ENCODE results near the gene DYNAP. TPM values are rescaled to one million over a fixed set of nuclear protein-coding genes. Genes with fewer than 3 reads are reported as not detected.

DYNAP gene, protein sequence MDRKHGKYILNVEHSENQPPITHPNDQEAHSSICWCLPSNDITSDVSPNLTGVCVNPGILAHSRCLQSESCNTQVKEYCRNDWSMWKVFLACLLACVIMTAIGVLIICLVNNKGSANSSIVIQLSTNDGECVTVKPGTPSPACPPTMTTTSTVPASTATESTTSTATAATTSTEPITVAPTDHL
- total RNA-seq: not detected in 2 replicates

DNA sequence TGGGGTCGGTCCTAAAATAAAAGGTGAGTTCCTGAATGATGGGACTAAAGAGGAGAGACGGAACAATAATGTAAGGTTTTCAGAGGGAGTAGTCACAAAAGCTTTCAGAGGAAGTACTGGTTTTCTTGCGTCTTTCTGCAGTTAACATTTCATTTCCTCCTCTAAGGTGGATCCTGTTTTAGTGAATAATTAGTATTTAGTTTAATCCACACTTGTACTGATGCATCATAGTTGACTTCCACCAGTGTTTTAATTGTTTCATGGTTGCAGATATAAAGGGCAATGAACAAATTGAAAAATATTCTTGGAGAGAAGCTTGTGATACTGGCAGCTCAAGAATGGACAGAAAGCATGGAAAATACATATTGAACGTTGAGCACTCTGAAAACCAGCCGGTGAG, at the start of gene DYNAP:
Gene DYNAP (plus strand): TSS at position 301 of the 400 bp plus-strand sequence. CDS start 38 bp downstream, at position 339.
- Mint-ChIP-seq H3K36me3 (ENCODE audit: low read depth) (no peaks in the 10 kb centered on the region), H3K4me1 (ENCODE audit: low read depth) (no peaks in the 10 kb centered on the region), H3K9me3 (no peaks in the 10 kb centered on the region), H3K27ac (no peak within 1 kb of the TSS), H3K4me3 (no peak within 1 kb of the TSS), H3K27me3 (ENCODE audit: insufficient read depth) (peaks cover 2% of the 10 kb centered on the region)
- no peak for DNase-seq (ENCODE audit: low spot score)
- intact Hi-C loops (cut with micrococcal nuclease): no loop called here

DNA sequence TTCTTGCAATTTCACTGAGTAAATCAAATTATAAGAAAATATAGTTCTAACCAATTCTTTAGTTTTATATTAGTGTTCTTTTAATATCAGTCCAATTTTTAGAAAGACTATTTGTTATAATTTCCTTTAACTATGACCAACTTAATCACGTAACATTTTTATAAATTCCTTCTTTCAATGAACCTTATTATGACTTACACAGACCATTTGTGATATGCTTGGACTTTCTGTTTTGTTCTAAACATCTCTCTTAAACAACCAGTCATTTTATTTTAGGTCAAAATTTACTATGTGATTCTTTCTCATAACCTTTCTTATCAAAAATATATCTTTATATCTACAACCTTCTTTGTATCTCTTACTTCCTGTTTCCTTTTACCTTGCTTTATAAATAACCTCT, 39.5 kb upstream of the DYNAP start:
- Mint-ChIP-seq H3K27ac (no peak overlapping the region), H3K9me3 (peaks cover 8% of the 10 kb centered on the region), H3K36me3 (ENCODE audit: low read depth) (no peaks in the 10 kb centered on the region), H3K27me3 (ENCODE audit: insufficient read depth) (peaks cover under 1% of the 10 kb centered on the region), H3K4me1 (ENCODE audit: low read depth) (no peaks in the 10 kb centered on the region), H3K4me3 (no peak overlapping the region)
- no peak for DNase-seq (ENCODE audit: low spot score)
- intact Hi-C loops (cut with micrococcal nuclease): no loop called here

GRCh38 chr18:54555286-54555685, 35.8 kb upstream of the DYNAP start:
- no peaks in the 10 kb centered on the region for H3K36me3 Mint-ChIP-seq (ENCODE audit: low read depth)
- no peak for DNase-seq (ENCODE audit: low spot score)
- H3K4me1 Mint-ChIP-seq (ENCODE audit: low read depth): no peaks in the 10 kb centered on the region
- peaks cover 4% of the 10 kb centered on the region for H3K9me3 Mint-ChIP-seq
- intact Hi-C loops (cut with micrococcal nuclease): no loop called here
- H3K27me3 Mint-ChIP-seq (ENCODE audit: insufficient read depth): no peaks in the 10 kb centered on the region
- no peak overlapping the region for H3K4me3 Mint-ChIP-seq
- no peak overlapping the region for H3K27ac Mint-ChIP-seq

DNA sequence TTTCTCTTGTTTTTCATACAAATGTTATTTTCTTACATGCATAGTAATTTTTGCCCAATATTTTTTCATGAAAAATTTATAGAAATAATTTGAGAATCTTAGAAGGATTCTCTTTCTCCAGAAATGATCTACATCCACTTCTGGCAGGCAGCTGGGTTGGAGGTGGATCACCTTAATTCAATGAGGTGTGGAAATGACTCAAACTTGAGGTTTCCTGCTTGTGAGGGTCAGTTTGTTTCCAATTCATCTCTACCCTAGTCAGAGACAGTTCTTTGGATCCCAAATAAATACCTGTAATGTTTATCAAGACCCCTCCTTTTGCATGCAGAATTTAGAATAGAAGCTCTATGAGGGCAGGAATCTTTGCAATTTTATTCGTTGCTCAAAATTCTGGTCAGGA, 35.0 kb upstream of the DYNAP start:
- H3K9me3 Mint-ChIP-seq: peaks cover 3% of the 10 kb centered on the region
- H3K4me3 Mint-ChIP-seq: no peak overlapping the region
- intact Hi-C loops (cut with micrococcal nuclease): no loop called here
- no peak for DNase-seq (ENCODE audit: low spot score)
- H3K27me3 Mint-ChIP-seq (ENCODE audit: insufficient read depth): no peaks in the 10 kb centered on the region
- H3K36me3 Mint-ChIP-seq (ENCODE audit: low read depth): no peaks in the 10 kb centered on the region
- no peak overlapping the region for H3K27ac Mint-ChIP-seq
- no peaks in the 10 kb centered on the region for H3K4me1 Mint-ChIP-seq (ENCODE audit: low read depth)

DNA sequence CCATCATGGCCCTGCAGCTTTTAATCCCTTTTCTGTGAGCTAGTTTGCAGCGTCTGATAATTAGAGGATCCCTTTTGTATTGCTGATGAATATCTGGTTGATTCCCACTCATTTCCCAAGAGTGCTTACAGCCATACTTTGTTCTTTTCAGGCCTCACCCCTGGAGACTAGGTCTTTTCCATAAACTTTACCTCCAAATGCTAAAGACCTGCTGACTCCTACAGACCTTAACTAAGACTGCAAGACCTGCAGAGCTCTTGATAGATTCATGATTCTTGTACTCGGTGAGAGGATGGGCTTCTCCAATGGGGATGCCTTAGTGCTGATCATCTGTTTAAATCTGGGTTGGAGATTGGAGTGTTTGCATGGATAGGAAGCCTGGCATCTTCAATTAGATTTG, 33.1 kb upstream of the DYNAP start:
- H3K27me3 Mint-ChIP-seq (ENCODE audit: insufficient read depth): no peaks in the 10 kb centered on the region
- no peak overlapping the region for H3K4me3 Mint-ChIP-seq
- no peaks in the 10 kb centered on the region for H3K9me3 Mint-ChIP-seq
- no peaks in the 10 kb centered on the region for H3K4me1 Mint-ChIP-seq (ENCODE audit: low read depth)
- DNase-seq (ENCODE audit: low spot score): no peak
- H3K36me3 Mint-ChIP-seq (ENCODE audit: low read depth): no peaks in the 10 kb centered on the region
- no peak overlapping the region for H3K27ac Mint-ChIP-seq
- intact Hi-C loops (cut with micrococcal nuclease): no loop called here

GRCh38 chr18:54558609-54559585, 32.1 kb upstream of the DYNAP start:
- Mint-ChIP-seq H3K36me3 (ENCODE audit: low read depth) (no peaks in the 10 kb centered on the region), H3K27me3 (ENCODE audit: insufficient read depth) (no peaks in the 10 kb centered on the region), H3K4me3 (no peak overlapping the region), H3K27ac (no peak overlapping the region), H3K4me1 (ENCODE audit: low read depth) (no peaks in the 10 kb centered on the region), H3K9me3 (no peaks in the 10 kb centered on the region)
- intact Hi-C loops (cut with micrococcal nuclease): loop anchor here (1.0 kb wide), 3 partner anchors 112 to 424 kb away; no protein-coding TSS in a partner anchor
- DNase-seq (ENCODE audit: low spot score): no peak

DNA sequence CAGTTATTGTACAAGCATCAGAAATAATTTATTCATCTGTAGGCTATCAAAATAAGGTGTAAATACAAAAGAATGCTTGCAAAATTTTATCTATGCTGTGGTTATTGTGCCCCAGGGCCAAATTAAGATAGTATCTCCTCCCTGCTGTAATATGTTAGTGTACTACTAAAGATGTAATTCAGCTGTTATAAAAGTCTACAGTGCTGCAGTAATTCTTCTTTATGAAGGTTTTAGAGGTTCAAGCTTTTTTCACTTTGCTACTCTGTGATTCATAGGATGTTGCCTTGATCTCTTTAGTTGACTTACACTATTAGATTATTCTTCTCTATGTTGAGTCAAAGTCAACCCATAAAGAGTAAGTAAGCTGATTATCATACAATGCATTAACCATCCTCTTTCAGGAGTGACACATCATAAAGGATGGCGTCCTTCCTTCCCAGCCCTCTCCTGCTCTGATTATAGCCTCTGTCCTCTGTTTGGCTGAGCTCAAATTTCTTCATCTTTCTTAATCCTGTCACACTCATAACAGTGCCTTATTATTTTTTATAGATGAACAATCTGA, 29.3 kb upstream of the DYNAP start:
- H3K4me3 Mint-ChIP-seq: no peak overlapping the region
- no peaks in the 10 kb centered on the region for H3K27me3 Mint-ChIP-seq (ENCODE audit: insufficient read depth)
- H3K27ac Mint-ChIP-seq: no peak overlapping the region
- H3K36me3 Mint-ChIP-seq (ENCODE audit: low read depth): no peaks in the 10 kb centered on the region
- intact Hi-C loops (cut with micrococcal nuclease): no loop called here
- no peak for DNase-seq (ENCODE audit: low spot score)
- H3K4me1 Mint-ChIP-seq (ENCODE audit: low read depth): no peaks in the 10 kb centered on the region
- no peaks in the 10 kb centered on the region for H3K9me3 Mint-ChIP-seq

- Mint-ChIP-seq H3K27ac (no peak overlapping the region), H3K9me3 (no peaks in the 10 kb centered on the region), H3K36me3 (ENCODE audit: low read depth) (no peaks in the 10 kb centered on the region), H3K4me3 (no peak overlapping the region), H3K4me1 (ENCODE audit: low read depth) (no peaks in the 10 kb centered on the region), H3K27me3 (ENCODE audit: insufficient read depth) (no peaks in the 10 kb centered on the region)
- intact Hi-C loops (cut with micrococcal nuclease): no loop called here
- no peak for DNase-seq (ENCODE audit: low spot score)
Measured at GRCh38 chr18:54580202-54580729, 10.8 kb upstream of the DYNAP start.

DNA sequence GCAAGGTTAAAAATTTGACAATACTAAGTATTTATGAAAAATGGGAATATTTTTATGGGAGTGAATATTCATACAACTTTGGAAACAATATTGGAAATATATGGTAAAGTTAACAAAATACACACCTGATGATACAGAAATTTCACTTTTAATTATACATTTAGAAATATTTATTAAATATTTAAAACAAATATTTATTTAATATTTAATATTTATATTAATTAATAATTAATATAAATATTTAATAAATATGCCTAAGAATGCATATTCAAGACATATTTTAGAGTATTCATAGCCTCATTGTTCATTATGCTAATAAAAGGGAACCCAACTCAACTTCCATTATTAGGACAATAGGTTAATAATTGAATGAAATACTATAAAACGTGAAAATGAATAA, 7.0 kb upstream of the DYNAP start:
- H3K36me3 Mint-ChIP-seq (ENCODE audit: low read depth): no peaks in the 10 kb centered on the region
- H3K4me1 Mint-ChIP-seq (ENCODE audit: low read depth): no peaks in the 10 kb centered on the region
- H3K27ac Mint-ChIP-seq: no peak overlapping the region
- no peaks in the 10 kb centered on the region for H3K9me3 Mint-ChIP-seq
- DNase-seq (ENCODE audit: low spot score): no peak
- intact Hi-C loops (cut with micrococcal nuclease): no loop called here
- no peaks in the 10 kb centered on the region for H3K27me3 Mint-ChIP-seq (ENCODE audit: insufficient read depth)
- H3K4me3 Mint-ChIP-seq: no peak overlapping the region

DNA sequence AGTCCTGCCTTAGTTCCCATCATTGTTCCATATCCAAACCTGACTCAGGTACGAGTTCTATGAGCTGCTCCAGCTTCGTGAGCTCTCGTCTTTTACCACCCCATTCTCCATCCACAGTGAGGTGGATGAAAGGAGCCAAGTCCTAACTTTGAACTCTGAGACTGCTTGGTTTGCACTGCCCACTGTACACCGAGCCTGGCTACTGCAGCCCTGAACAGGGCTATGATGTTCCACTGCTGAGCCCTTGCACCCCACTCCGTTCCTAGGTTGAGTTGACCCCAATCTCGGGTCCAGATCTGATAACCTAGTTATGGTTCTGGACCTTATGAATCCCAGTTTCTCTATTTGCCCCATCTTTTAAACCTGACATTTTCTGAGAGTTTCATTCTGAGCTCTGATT, 5.3 kb upstream of the DYNAP start:
- intact Hi-C loops (cut with micrococcal nuclease): no loop called here
- no peak overlapping the region for H3K4me3 Mint-ChIP-seq
- no peak for DNase-seq (ENCODE audit: low spot score)
- peaks cover 1% of the 10 kb centered on the region for H3K27me3 Mint-ChIP-seq (ENCODE audit: insufficient read depth)
- no peaks in the 10 kb centered on the region for H3K4me1 Mint-ChIP-seq (ENCODE audit: low read depth)
- no peaks in the 10 kb centered on the region for H3K9me3 Mint-ChIP-seq
- H3K27ac Mint-ChIP-seq: no peak overlapping the region
- no peaks in the 10 kb centered on the region for H3K36me3 Mint-ChIP-seq (ENCODE audit: low read depth)

GRCh38 chr18:54604211-54604610, 13.2 kb downstream of the DYNAP start:
- Mint-ChIP-seq H3K27me3 (ENCODE audit: insufficient read depth) (no peaks in the 10 kb centered on the region), H3K4me3 (no peak overlapping the region), H3K4me1 (ENCODE audit: low read depth) (peaks cover 10% of the 10 kb centered on the region), H3K9me3 (no peaks in the 10 kb centered on the region), H3K36me3 (ENCODE audit: low read depth) (no peaks in the 10 kb centered on the region), H3K27ac (no peak overlapping the region)
- intact Hi-C loops (cut with micrococcal nuclease): no loop called here
- no peak for DNase-seq (ENCODE audit: low spot score)

DNA sequence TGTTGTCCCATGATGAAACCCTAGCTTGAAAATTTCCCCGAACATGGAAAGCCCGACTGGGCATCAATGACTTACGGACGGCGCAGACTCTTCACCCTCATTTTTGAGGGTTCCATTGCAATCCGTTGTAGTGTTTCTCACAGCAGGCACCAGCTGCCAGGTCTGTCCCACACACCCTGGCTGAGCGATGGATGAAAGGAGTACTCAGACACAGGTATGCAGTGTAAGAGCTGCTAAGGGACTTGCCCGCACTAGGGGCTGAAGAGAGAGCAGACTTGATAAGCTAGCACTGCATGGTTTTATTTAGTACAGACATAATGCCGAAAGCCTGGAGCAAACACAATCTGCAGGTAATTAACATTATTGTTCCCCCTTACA, 15.8 kb downstream of the DYNAP start:
- no peaks in the 10 kb centered on the region for H3K27me3 Mint-ChIP-seq (ENCODE audit: insufficient read depth)
- no peaks in the 10 kb centered on the region for H3K36me3 Mint-ChIP-seq (ENCODE audit: low read depth)
- H3K4me3 Mint-ChIP-seq: no peak overlapping the region
- no peak for DNase-seq (ENCODE audit: low spot score)
- no peaks in the 10 kb centered on the region for H3K9me3 Mint-ChIP-seq
- no peak overlapping the region for H3K27ac Mint-ChIP-seq
- intact Hi-C loops (cut with micrococcal nuclease): no loop called here
- H3K4me1 Mint-ChIP-seq (ENCODE audit: low read depth): peaks cover 10% of the 10 kb centered on the region

Data from activated T-helper 1 cell treated with anti-CD3 and anti-CD28 coated beads, Interleukin-12 subunit alpha, Interleukin-12 subunit beta, Interleukin-2, Interleukin-4 antibody, amounts not matched to agents 30 ng/mL and 10 ng/mL and 1 ng/mL, durations not matched to agents 14 hours and 24 hours and 36 hours (primary cell).